Esophagus muscularis mucosa (tissue), 4 donors: ENCODE data around the gene NECTIN1. TPM values are rescaled to one million over a fixed set of nuclear protein-coding genes. Genes with fewer than 3 reads are reported as not detected.

Experiments used
- DNase-seq: peaks from one replicate; pipeline ENCODE4 v3.0.0-alpha.2; 2017; ENCODE audit errors: extremely low spot score
- H3K27ac ChIP-seq, 4 donors: fragments of 200-600 bp; sonication (generic); replicated peaks in 1 of 4; 1 replicate in 3 of 4; 2 replicates in 1 of 4; pipeline ENCODE4 v1.5.1; 2016 to 2019; ENCODE audit warnings: mild to moderate bottlenecking in 1 of 4
- H3K27me3 ChIP-seq, 4 donors: fragments of 200-600 bp; sonication (generic); one replicate each; pipeline versions ENCODE4 v1.5.1 to v1.6.0; 2016 to 2019
- H3K36me3 ChIP-seq, 4 donors: fragments of 200-600 bp; sonication (generic); one replicate each; pipeline ENCODE4 v1.5.1; 2016 to 2019
- H3K4me1 ChIP-seq, 4 donors: fragments of 200-600 bp; sonication (generic); one replicate each; pipeline ENCODE4 v1.5.1; 2016 to 2019
- H3K4me3 ChIP-seq, 4 donors: fragments of 200-600 bp; sonication (generic); 1 replicate in 2 of 4; 2 replicates in 2 of 4; pipeline ENCODE4 v1.5.1; 2016 to 2019; ENCODE audit warnings: mild to moderate bottlenecking in 4 of 4, moderate library complexity in 1 of 4
- H3K9me3 ChIP-seq, 4 donors: fragments of 200-600 bp; sonication (generic); 1 replicate in 3 of 4; 2 replicates in 1 of 4; pipeline ENCODE4 v1.5.1; 2016 to 2019
- EP300 ChIP-seq: sonication (generic); formaldehyde crosslinking; IDR thresholded peaks from one replicate; pipeline ENCODE4 v1.6.1; 2017; ENCODE audit warnings: antibody characterized with exemption
- POLR2A ChIP-seq: fragments of 450-650 bp; IDR thresholded peaks from one replicate; pipeline ENCODE4 v1.6.1; 2017; ENCODE audit warnings: antibody characterized with exemption, moderate library complexity, mild to moderate bottlenecking, low read depth
- POLR2AphosphoS5 ChIP-seq, 2 donors: sonication (generic); formaldehyde crosslinking; IDR thresholded peaks; one replicate each; pipeline ENCODE4 v1.6.1; 2017; ENCODE audit warnings: antibody characterized with exemption in 2 of 2
- WGBS: methylation state at CpG from one replicate; pipeline ENCODE4 v1.1.5; 2018; 5-methylcytosine and 5-hydroxymethylcytosine counted together
- intact Hi-C: fragments of 100-400 bp; cut with DNase I; formaldehyde crosslinking; loops from one replicate; pipeline ENCODE4 v1.15.1; 2023
- total RNA-seq, 4 donors: library from RNA; depleted of rRNA; stranded (reverse); fragments of >200 nt; gene quantifications; one replicate each; pipeline versions ENCODE4 v1.1.0 to v1.2.1, GENCODE V29; 2016
- TF ChIP-seq, protein P1 (sequence below), 3 experiments: fragments of 200-600 bp in 2 of 3; fragments of 450-650 bp in 1 of 3; sonication (generic) in 2 of 3; IDR thresholded peaks; one replicate each; pipeline ENCODE4 v1.5.1; 2017 to 2019; ENCODE audit warnings: antibody characterized with exemption in 3 of 3, mild to moderate bottlenecking in 2 of 3, moderate library complexity in 1 of 3

Gene NECTIN1
- total RNA-seq, 4 donors from 2014 or later: 1.7 to 4.0 (median 2.5) TPM

DNA sequence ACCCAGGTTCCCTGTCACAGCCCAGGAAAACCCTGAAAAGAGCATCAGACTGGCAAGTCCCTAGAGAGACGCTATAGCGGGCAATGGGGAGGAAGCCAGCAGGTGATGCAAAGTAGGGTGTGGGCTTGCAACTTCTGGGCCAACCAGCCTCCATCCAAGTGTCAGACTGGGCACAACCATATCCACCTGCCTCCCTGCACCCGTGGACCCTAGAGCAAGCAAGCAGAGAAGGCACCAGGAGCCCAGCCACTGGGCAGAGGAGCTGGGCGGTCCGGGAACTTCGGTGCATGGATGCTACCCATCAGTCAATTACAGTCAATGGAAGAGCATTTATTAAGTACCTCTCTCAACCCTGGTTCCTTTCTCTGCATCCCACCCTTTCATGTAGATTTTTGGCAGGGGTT, 2.8 kb downstream of the NECTIN1 start:
- TF ChIP-seq EP300 (no peak), POLR2A (no peak), POLR2AphosphoS5 (IDR thresholded peaks at IDR 0.05) (no peak)
- TF ChIP-seq, protein P1, sequence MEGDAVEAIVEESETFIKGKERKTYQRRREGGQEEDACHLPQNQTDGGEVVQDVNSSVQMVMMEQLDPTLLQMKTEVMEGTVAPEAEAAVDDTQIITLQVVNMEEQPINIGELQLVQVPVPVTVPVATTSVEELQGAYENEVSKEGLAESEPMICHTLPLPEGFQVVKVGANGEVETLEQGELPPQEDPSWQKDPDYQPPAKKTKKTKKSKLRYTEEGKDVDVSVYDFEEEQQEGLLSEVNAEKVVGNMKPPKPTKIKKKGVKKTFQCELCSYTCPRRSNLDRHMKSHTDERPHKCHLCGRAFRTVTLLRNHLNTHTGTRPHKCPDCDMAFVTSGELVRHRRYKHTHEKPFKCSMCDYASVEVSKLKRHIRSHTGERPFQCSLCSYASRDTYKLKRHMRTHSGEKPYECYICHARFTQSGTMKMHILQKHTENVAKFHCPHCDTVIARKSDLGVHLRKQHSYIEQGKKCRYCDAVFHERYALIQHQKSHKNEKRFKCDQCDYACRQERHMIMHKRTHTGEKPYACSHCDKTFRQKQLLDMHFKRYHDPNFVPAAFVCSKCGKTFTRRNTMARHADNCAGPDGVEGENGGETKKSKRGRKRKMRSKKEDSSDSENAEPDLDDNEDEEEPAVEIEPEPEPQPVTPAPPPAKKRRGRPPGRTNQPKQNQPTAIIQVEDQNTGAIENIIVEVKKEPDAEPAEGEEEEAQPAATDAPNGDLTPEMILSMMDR (IDR thresholded peaks at IDR 0.05): no peak
- Histone ChIP-seq H3K36me3 (no peaks in the 10 kb centered on the region), H3K4me3 (no peak overlapping the region), H3K4me1 (peaks cover 16 to 36% (median 34%) of the 10 kb centered on the region in 4 donors), H3K9me3 (no peaks in the 10 kb centered on the region), H3K27ac (no peak overlapping the region), H3K27me3 (no peaks in the 10 kb centered on the region)
- 86% methylated on average over 5 of the region's 6 CpGs for WGBS
- intact Hi-C loops: loop anchor here (5.0 kb wide), 3 partner anchors 59 to 381 kb away; no protein-coding TSS in a partner anchor
- DNase-seq: no peak

DNA sequence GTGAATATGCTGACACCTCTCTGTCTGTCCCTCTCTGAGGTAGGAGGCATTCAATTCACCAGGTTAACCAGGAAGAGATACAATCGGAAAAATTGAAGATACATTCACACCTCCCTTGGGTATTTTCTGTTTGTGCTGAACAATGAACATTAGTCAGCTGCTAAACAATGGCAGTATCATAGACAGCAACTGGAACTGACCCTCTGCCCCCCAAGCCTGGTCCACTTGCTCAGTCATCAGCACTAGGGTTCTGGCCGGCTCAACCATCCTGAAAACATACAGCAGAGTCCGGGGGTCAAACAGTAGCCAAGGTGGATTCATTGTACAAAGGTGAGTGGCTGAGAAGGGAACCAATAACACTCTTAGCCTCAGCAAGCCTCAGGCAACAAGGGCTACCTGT, 4.0 kb downstream of the NECTIN1 start:
- DNase-seq: no peak
- H3K27me3 ChIP-seq: no peaks in the 10 kb centered on the region
- 95% methylated on average over 1 of the region's 3 CpGs for WGBS
- no peak overlapping the region for H3K27ac ChIP-seq
- no peak overlapping the region for H3K4me3 ChIP-seq
- intact Hi-C loops: loop anchor here (5.0 kb wide), 3 partner anchors 58 to 382 kb away; no protein-coding TSS in a partner anchor
- TF ChIP-seq EP300: no peak
- H3K9me3 ChIP-seq: no peaks in the 10 kb centered on the region
- peaks cover 0 to 2% (median 0%) of the 10 kb centered on the region in 4 donors for H3K36me3 ChIP-seq
- H3K4me1 ChIP-seq: peaks cover 16 to 32% (median 29%) of the 10 kb centered on the region in 4 donors

DNA sequence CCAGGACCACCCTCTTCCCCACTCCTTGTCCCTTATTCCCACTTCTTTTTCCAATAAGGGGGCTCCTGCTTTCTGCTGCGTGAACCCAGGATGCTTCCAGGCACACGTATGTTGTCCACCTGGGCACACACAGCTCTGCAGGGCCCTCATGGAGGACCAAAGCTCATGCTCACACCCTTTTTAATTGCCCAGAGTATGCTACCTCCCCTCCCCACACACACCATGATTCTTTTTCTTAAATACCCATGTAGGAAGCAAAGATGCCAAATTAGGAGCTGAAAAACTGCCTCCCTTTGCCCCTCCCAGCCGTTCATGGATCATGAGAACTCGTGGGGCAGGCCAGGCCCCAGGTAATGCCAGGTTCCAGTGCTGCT, 5.1 kb downstream of the NECTIN1 start:
- TF ChIP-seq, protein P1 (IDR thresholded peaks at IDR 0.05): no peak
- TF ChIP-seq EP300: no peak
- TF ChIP-seq POLR2AphosphoS5 (IDR thresholded peaks at IDR 0.05): no peak
- no peak for TF ChIP-seq POLR2A
- 91% methylated on average over 3 of the region's 4 CpGs for WGBS
- no peaks in the 10 kb centered on the region for H3K27me3 ChIP-seq
- peaks cover 0 to 4% (median 0%) of the 10 kb centered on the region in 4 donors for H3K36me3 ChIP-seq
- H3K9me3 ChIP-seq: no peaks in the 10 kb centered on the region
- DNase-seq: no peak
- peaks cover 16 to 25% (median 22%) of the 10 kb centered on the region in 4 donors for H3K4me1 ChIP-seq
- H3K4me3 ChIP-seq: no peak overlapping the region
- intact Hi-C loops: no loop called here
- no peak overlapping the region for H3K27ac ChIP-seq

DNA sequence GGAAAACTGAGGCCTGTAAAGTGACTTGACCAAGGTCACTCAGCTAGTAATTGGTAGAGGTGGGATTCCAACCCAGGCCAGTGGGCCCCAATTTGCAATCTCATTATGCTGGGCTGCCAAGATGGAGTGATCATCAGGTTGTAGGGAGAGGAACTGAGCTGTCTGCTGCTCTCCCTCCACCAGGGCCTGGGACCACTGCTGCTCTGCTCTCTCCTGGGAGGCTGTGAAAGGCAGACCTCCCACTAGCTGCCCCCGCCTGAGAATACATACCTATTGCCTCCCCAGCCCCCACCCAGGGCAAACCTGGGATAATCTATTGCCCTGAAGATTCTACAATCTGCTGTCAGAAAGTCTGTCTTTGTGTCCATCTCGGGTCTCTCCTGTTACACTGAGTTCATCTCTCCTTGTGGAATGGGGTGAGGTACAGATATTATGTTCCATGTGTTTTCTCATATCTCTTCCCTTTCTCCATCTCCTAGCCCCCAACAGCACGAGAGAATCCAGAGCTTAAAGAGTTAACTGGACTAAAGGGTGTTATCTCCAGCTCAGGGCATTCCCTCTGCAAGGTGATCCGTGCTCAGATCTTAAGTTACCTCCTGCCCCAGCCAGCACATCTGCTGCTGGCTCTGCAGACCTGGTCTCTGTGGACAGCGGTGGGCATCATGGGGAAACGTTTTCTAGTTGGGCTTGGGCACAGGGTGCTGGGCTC, 5.6 kb downstream of the NECTIN1 start:
- TF ChIP-seq POLR2A (no peak), EP300 (no peak)
- TF ChIP-seq, protein P1 (IDR thresholded peaks at IDR 0.05): no peak
- WGBS: 82% methylated on average over 6 of the region's 6 CpGs
- H3K4me1 ChIP-seq: peaks cover 16 to 23% (median 21%) of the 10 kb centered on the region in 4 donors
- no peaks in the 10 kb centered on the region for H3K27me3 ChIP-seq
- no peak overlapping the region for H3K27ac ChIP-seq
- intact Hi-C loops: no loop called here
- H3K9me3 ChIP-seq: no peaks in the 10 kb centered on the region
- peaks cover 0 to 4% (median 0%) of the 10 kb centered on the region in 4 donors for H3K36me3 ChIP-seq
- no peak for DNase-seq
- H3K4me3 ChIP-seq: no peak overlapping the region

DNA sequence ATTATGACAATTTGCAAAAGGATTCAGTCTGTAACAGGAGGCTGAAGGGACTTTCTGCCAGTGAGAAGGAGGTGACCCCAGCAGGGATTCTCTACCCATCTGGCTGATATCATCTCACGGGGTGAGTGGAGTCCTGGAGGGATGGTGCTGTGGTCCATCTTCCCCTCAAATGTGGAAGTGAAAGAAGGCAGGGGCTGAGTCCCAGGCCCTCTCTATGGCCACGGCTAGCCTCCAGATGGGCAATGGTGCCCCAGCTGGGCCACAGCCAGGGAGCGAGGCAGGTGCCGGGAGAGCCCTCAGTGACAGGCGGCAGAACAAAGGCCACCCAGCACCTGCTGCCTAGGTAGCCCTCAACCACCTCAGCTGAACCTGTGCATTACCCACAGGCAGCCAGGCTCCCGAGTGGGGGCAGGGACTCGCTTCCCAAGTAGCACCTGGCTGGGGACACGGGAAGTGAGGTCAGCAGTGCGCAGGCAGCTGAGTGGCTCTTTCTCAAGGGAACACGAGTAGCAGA, 6.7 kb downstream of the NECTIN1 start:
- H3K9me3 ChIP-seq: no peaks in the 10 kb centered on the region
- no peak overlapping the region for H3K27ac ChIP-seq
- TF ChIP-seq POLR2A (no peak), POLR2AphosphoS5 (IDR thresholded peaks at IDR 0.05) (no peak), EP300 (no peak)
- TF ChIP-seq, protein P1 (IDR thresholded peaks at IDR 0.05): no peak
- WGBS: 88% methylated on average over 9 of the region's 10 CpGs
- H3K36me3 ChIP-seq: peaks cover 0 to 4% (median 0%) of the 10 kb centered on the region in 4 donors
- no peak overlapping the region for H3K4me3 ChIP-seq
- no peak for DNase-seq
- peaks cover 10 to 13% (median 11%) of the 10 kb centered on the region in 4 donors for H3K4me1 ChIP-seq
- no peaks in the 10 kb centered on the region for H3K27me3 ChIP-seq
- intact Hi-C loops: no loop called here
